HuH-7 (cell line): ENCODE measurements around the gene CT55.
A peak's percentile ranks its signal among the peaks of the same experiment; 100 is the strongest.
"Not testable (repeated sequence)": the region's sequence is repeated elsewhere in the genome, so short reads cannot be mapped to it uniquely, and the experiment has no call there.

ENCODE experiments used
- DNase-seq: peaks from one replicate; pipeline ENCODE4 v3.0.0; 2011; ENCODE audit warnings: low spot score

CT55 gene

GRCh38 chrX:135170877-135171519, at the start of gene CT55:
CT55 (minus strand) TSS chrX:135171398; CDS start chrX:135171171, 227 bp downstream.
- no peak for DNase-seq

GRCh38 chrX:135213200-135213844, 42.1 kb upstream of the CT55 start:
- DNase-seq, result no peak

- DNase-seq, result not testable (repeated sequence)
These were observed 35.2 kb upstream of the CT55 start for GRCh38 chrX:135206427-135206826.

- no peak for DNase-seq
These were observed 29.1 kb upstream of the CT55 start for GRCh38 chrX:135200297-135200696.

GRCh38 chrX:135194684-135195083, 23.5 kb upstream of the CT55 start:
- no peak for DNase-seq

GRCh38 chrX:135193740-135194139, 22.5 kb upstream of the CT55 start:
- no peak for DNase-seq

GRCh38 chrX:135191838-135192237, 20.6 kb upstream of the CT55 start:
- no peak for DNase-seq

GRCh38 chrX:135185795-135186443, 14.7 kb upstream of the CT55 start:
- DNase-seq, result peak; percentile 61

GRCh38 chrX:135178636-135179035, 7.4 kb upstream of the CT55 start:
- no peak for DNase-seq

GRCh38 chrX:135170468-135170867, 730 bp downstream of the CT55 start:
- DNase-seq, result no peak

- DNase-seq, result not testable (repeated sequence)
These were observed 1.7 kb downstream of the CT55 start for GRCh38 chrX:135169534-135169933.

GRCh38 chrX:135168486-135168885, 2.7 kb downstream of the CT55 start:
- DNase-seq, result no peak

GRCh38 chrX:135154688-135155087, 16.5 kb downstream of the CT55 start:
- DNase-seq, result not testable (repeated sequence)

GRCh38 chrX:135126145-135126544, 45.1 kb downstream of the CT55 start:
- DNase-seq, result not testable (repeated sequence)

GRCh38 chrX:135120056-135120576, 51.1 kb downstream of the CT55 start, which contains the start of gene ETDB:
ETDB (minus strand) TSS chrX:135120526; CDS start chrX:135119261, 1,265 bp downstream.
- DNase-seq, result not testable (repeated sequence)

GRCh38 chrX:135116064-135116463, 55.1 kb downstream of the CT55 start:
- not testable (repeated sequence) for DNase-seq

- no peak for DNase-seq
These were observed 56.8 kb downstream of the CT55 start for GRCh38 chrX:135114392-135114791.

- DNase-seq, result no peak
These were observed 58.5 kb downstream of the CT55 start for GRCh38 chrX:135112743-135113142.

GRCh38 chrX:135112096-135112729, 59.0 kb downstream of the CT55 start:
- no peak for DNase-seq

GRCh38 chrX:135109554-135109953, 61.6 kb downstream of the CT55 start:
- DNase-seq, result no peak
